ENCODE data around the gene AP2S1. TPM values are rescaled to one million over a fixed set of nuclear protein-coding genes. Genes with fewer than 3 reads are reported as not detected.

The AP2S1 gene
- polyA plus RNA-seq, 2 of the 4 experiments (the other 2 are of a cell fraction) = 150 to 329 TPM

DNA sequence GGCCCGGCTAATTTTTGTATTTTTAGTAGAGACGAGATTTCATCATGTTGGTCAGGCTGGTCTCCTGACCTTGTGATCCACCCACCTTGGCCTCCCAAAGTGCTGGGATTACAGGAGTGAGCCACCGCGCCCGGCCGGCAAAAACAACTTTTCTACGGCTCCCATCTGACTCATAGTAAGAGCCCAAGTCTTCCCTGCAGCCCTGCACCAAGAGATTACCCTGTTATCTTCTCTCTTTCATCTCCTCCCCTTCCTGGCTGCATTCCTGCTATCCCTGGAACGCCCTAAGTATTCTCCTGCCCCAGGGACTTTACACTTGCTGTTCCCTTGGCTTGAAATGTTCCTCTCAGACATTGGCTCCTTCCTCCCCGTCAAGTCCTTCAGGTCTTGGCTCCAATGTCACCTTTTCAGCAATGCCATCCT is 6.6 kb downstream of the AP2S1 start:
- no peak overlapping the region for H3K27ac ChIP-seq
- DNase-seq (ENCODE audit: low read depth in 1 of 2, low spot score in 1 of 2) = no peak
- H3K4me2 ChIP-seq = no peak overlapping the region
- H3K4me1 ChIP-seq = peaks cover 18% of the 10 kb centered on the region
- CTCF ChIA-PET = interaction anchor here (0.8 to 44.5 kb wide), 9 partner anchors 12 to 169 kb away, joined by 3 to 1222 read pairs (median 7); no protein-coding TSS in a partner anchor
- 85% methylated on average over 9 of the region's 9 CpGs for WGBS (ENCODE audit: missing lambda C conversion rate)
- no peaks in the 10 kb centered on the region for H3K9me3 ChIP-seq
- no peak for TF ChIP-seq CBX8 (IDR thresholded peaks at IDR 0.05)
- no peak for TF ChIP-seq HDAC2 (IDR thresholded peaks at IDR 0.05)
- no peak for TF ChIP-seq MAFK (IDR thresholded peaks at IDR 0.05; ENCODE audit: partially characterized antibody)
- no peak for TF ChIP-seq POLR2AphosphoS2 (conservative IDR thresholded peaks at IDR 0.05; ENCODE audit: low read length)
- TF ChIP-seq, protein P1, sequence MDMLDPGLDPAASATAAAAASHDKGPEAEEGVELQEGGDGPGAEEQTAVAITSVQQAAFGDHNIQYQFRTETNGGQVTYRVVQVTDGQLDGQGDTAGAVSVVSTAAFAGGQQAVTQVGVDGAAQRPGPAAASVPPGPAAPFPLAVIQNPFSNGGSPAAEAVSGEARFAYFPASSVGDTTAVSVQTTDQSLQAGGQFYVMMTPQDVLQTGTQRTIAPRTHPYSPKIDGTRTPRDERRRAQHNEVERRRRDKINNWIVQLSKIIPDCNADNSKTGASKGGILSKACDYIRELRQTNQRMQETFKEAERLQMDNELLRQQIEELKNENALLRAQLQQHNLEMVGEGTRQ (IDR thresholded peaks at IDR 0.05) = no peak
- no peak for TF ChIP-seq EHMT2 (IDR thresholded peaks at IDR 0.05; ENCODE audit: low read depth)
- no peak for TF ChIP-seq JUNB (IDR thresholded peaks at IDR 0.05)
- no peak for TF ChIP-seq MAZ (IDR thresholded peaks at IDR 0.05; ENCODE audit: borderline replicate concordance, low read depth, low read length)
- no peak for TF ChIP-seq ZSCAN20 (CRISPR knock-in tag; IDR thresholded peaks at IDR 0.05)
- TF ChIP-seq, protein P2, sequence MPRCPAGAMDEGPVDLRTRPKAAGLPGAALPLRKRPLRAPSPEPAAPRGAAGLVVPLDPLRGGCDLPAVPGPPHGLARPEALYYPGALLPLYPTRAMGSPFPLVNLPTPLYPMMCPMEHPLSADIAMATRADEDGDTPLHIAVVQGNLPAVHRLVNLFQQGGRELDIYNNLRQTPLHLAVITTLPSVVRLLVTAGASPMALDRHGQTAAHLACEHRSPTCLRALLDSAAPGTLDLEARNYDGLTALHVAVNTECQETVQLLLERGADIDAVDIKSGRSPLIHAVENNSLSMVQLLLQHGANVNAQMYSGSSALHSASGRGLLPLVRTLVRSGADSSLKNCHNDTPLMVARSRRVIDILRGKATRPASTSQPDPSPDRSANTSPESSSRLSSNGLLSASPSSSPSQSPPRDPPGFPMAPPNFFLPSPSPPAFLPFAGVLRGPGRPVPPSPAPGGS (IDR thresholded peaks at IDR 0.05) = no peak
- TF ChIP-seq, protein P3, sequence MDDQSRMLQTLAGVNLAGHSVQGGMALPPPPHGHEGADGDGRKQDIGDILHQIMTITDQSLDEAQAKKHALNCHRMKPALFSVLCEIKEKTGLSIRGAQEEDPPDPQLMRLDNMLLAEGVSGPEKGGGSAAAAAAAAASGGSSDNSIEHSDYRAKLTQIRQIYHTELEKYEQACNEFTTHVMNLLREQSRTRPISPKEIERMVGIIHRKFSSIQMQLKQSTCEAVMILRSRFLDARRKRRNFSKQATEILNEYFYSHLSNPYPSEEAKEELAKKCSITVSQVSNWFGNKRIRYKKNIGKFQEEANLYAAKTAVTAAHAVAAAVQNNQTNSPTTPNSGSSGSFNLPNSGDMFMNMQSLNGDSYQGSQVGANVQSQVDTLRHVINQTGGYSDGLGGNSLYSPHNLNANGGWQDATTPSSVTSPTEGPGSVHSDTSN (IDR thresholded peaks at IDR 0.05) = no peak
- TF ChIP-seq, protein P4, sequence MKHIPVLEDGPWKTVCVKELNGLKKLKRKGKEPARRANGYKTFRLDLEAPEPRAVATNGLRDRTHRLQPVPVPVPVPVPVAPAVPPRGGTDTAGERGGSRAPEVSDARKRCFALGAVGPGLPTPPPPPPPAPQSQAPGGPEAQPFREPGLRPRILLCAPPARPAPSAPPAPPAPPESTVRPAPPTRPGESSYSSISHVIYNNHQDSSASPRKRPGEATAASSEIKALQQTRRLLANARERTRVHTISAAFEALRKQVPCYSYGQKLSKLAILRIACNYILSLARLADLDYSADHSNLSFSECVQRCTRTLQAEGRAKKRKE (CRISPR knock-in tag; IDR thresholded peaks at IDR 0.05; ENCODE audit: low read depth) = no peak
- no peak for TF ChIP-seq CHD4 (IDR thresholded peaks at IDR 0.05; ENCODE audit: borderline replicate concordance)
- TF ChIP-seq HOXA7 (CRISPR knock-in tag; IDR thresholded peaks at IDR 0.05) = no peak
- no peak for TF ChIP-seq SMC3 (IDR thresholded peaks at IDR 0.05)
- no peak for TF ChIP-seq CBX2 (IDR thresholded peaks at IDR 0.05; ENCODE audit: borderline replicate concordance, low read depth)
- no peak for TF ChIP-seq GATA3 (IDR thresholded peaks at IDR 0.05; ENCODE audit: borderline replicate concordance)
- POLR2A ChIA-PET = interaction anchor here (1.8 kb wide), 1 partner anchor 55 kb away, joined by 4 read pairs; the partner anchor contains the start of gene SLC1A5
- no peak for ATAC-seq
- no peak overlapping the region for H3K4me3 ChIP-seq
- no peak for FAIRE-seq

DNA sequence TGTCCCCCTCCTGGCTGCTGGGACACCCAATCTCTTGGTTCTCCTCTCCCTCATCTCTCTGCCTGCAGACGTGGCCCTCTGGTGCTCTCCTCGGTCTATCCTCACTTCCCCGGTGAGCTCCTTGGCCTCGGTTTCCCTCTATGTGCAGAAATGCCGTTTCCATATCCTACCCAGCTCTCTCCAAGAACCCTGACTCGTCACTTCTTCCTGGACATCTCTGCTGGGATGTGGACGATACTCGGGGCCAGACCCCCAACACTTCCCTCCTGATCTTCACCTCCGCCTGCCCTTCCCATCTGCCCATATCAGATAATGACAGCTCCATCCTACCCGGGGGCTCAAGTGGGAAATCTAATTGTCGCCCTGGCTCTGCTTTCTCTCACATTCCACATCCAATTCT is 7.9 kb downstream of the AP2S1 start:
- no peak for ATAC-seq
- peaks cover 18% of the 10 kb centered on the region; the same call in 2 of the 3 replicates for H3K4me1 ChIP-seq
- 87% methylated on average over 11 of the region's 11 CpGs for WGBS (ENCODE audit: missing lambda C conversion rate)
- H3K27ac ChIP-seq = no peak overlapping the region
- H3K4me2 ChIP-seq = no peak overlapping the region
- H3K9me3 ChIP-seq = no peaks in the 10 kb centered on the region
- DNase-seq (ENCODE audit: low read depth in 1 of 2, low spot score in 1 of 2) = no peak
- TF ChIP-seq MAFK (IDR thresholded peaks at IDR 0.05; ENCODE audit: partially characterized antibody) (peak; percentile 77), EP300 (IDR thresholded peaks at IDR 0.05) (no peak), NFE2L2 (conservative IDR thresholded peaks at IDR 0.05; ENCODE audit: low read length) (no peak)
- ChIA-PET CTCF (interaction anchor here (0.6 to 44.5 kb wide), 13 partner anchors 9 to 181 kb away, joined by 3 to 1222 read pairs (median 4); no protein-coding TSS in a partner anchor), POLR2A (interaction anchor here (4.4 kb wide), 1 partner anchor 55 kb away, joined by 51 read pairs; the partner anchor contains the start of gene SLC1A5)
- H3K4me3 ChIP-seq = no peak overlapping the region
- FAIRE-seq = no peak

Data from A549 (cell line).